ENCODE results near the gene CEP57.
"Not testable (repeated sequence)": the region's sequence is repeated elsewhere in the genome, so short reads cannot be mapped to it uniquely, and the experiment has no call there.

The CEP57 gene

DNA sequence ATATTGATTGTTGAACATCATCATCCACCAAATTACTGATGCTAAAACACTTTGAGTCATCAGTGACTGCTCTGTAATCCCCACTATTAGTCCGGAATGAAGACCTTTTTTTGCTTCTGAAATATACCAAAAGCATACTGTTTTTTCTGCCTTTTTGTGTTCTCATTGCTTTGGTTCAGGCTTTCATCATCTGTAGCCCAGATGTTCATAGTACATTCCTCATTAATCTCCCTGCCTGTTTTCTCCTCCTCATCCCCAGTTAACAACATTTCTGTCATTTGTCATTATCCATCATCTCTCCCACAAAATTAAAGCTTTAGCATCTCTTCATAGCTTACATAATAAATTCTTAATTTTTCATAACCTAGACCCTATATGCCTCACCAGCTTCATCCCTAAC lies 9.2 kb downstream of the CEP57 start:
- DNase-seq (ENCODE audit: low spot score) = no peak

DNA sequence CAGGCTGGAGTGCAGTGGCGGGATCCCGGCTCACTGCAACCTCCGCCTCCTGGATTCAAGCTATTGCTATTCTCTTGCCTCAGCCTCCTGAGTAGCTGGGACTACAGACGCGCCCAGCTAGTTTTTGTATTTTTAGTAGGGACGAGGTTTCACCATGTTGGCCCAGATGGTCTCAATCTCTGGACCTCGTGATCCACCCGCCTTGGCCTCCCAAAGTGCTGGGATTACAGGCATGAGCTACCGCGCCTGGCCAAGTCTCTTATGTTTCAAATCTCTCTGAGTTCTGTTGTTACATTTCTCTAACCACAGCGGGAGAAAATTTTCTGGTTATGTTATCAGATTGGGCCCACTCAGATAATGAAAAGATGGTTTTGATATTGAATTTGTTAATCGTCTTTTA lies 10.1 kb downstream of the CEP57 start:
- DNase-seq (ENCODE audit: low spot score) = no peak

DNA sequence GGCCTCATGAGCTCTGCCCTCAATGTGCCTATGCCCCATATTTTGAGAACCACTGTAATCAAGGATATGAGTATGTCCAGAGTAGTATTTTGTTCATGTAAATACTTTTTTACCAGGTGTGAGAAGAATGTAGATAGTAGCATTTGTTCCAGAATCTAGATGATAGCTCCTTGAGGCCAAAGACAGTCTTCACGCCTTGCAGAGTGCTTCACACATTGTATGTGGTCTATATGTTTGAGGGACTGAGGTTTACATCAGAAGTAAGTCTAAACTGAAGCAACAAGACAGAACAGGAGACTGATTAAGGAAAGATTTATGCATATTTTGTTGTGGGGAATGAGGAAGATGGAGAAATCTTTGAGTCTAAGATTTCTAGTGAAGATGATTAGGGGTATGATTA lies 12.5 kb downstream of the CEP57 start:
- no peak for DNase-seq (ENCODE audit: low spot score)

DNA sequence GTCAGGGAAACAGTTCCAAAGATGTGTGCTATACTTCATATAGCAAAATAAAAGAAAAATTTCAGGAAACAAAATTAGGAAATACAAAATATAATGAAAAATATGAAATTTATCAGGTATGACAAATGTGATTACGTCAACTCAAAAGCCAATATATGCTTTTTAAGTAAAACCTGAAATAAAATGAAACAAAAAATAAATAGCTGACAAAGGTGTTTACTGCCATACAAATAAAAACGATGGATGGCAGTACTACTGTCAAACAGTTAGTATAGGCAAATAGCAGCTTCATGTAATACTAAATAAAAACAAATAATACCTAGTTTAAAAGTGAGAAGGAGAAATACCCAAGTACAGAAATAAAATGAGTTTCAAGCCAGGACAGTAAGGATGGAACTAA lies 13.7 kb downstream of the CEP57 start:
- no peak for DNase-seq (ENCODE audit: low spot score)

DNA sequence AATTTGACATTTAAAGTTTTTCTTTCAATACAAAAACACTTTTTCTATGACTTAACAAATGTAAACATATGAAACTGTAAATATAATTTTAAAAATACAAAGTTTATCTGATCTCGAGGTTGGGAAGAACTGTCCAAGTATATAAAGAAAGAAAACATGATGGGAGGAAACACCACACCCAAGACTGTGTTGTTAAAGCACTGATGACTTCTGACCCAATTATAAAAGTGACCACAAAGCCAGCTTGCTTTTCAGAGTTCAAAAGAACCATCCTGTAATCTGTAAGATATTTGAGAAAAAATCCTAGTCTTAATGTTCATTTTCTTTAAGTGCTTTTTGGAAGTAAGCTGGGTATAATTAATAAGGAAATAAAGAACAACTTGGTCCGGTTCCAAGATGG lies 15.6 kb downstream of the CEP57 start:
- no peak for DNase-seq (ENCODE audit: low spot score)

DNA sequence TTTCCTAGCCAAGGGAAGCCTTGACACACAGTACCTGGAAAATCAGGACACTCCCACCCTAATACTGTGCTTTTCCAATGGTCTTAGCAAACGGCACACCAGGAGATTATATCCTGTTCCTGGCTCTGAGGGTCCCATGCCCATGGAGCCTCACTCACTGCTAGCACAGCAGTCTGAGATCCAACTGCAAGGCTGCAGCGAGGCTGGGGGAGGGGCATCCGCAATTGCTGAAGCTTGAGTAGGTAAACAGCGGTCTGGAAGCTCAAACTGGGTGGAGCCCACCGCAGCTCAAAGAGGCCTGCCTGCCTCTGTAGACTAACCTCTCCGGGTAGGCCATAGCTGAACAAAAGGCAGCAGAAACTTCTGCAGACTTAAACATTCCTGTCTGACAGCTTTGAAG lies 16.2 kb downstream of the CEP57 start:
- not testable (repeated sequence) for DNase-seq (ENCODE audit: low spot score)

DNA sequence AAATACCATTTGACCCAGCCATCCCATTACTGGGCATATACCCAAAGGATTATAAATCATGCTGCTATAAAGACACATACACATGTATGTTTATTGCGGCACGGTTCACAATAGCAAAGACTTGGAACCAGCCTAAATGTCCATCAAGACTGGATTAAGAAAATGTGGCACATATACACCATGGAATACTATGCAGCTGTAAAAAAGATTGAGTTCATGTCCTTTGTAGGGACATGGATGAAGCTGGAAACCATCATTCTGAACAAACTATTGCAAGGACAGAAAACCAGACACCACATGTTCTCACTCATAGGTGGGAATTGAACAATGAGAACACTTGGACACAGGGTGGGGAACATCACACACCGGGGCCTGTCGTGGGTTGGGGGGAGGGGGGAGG lies 20.8 kb downstream of the CEP57 start:
- not testable (repeated sequence) for DNase-seq (ENCODE audit: low spot score)

DNA sequence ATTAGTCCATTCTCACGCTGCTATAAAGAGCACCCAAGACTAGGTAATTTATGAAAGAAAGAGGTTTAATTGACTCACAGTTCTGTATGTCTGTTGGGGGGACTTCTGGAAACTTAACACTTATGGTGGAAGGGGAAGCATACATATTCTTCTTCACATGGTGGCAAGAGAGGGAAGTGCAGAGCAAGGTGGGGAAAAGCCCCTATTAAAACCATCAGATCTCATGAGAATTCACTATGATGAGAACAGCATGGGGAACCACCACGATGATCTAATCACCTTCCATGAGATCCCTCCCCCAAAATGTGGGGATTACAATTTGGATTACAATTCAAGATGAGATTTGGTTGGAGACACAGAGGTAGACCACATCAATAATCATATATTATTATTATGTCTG lies 25.7 kb downstream of the CEP57 start:
- DNase-seq (ENCODE audit: low spot score) = no peak

DNA sequence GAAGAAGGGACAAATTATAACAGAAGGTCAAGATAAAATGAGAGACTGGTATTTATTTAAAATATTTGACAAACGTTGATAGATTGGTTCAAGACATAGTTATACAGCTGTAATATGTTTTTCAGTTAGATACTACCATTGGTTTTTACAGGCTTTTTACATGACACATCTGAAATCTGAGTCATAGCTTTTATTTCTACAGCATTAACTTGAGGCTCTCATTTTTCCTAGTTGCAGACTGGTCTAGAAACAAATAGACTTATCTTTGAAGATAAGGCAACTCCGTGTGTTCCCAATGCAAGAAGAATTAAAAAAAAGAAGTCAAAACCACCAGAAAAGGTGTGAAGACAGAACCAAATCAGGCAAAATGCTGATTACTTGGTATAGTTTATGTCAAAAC lies 31.3 kb downstream of the CEP57 start:
- no peak for DNase-seq (ENCODE audit: low spot score)

DNA sequence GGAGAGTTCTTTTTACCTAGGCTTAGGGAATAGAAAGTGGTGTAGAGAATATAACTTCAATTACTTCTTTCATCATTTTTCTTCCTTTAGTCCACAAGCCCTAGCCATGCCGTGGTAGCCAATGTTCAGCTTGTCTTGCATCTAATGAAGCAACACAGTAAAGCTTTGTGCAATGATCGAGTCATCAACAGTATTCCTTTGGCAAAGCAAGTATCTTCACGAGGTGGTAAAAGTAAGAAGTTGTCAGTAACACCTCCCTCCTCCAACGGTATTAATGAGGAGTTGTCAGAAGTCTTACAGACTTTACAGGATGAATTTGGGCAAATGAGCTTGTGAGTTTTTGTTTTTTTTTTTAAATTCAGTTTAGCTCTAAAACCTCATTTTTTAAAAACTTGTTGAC lies 37.4 kb downstream of the CEP57 start:
- DNase-seq (ENCODE audit: low spot score) = no peak

DNA sequence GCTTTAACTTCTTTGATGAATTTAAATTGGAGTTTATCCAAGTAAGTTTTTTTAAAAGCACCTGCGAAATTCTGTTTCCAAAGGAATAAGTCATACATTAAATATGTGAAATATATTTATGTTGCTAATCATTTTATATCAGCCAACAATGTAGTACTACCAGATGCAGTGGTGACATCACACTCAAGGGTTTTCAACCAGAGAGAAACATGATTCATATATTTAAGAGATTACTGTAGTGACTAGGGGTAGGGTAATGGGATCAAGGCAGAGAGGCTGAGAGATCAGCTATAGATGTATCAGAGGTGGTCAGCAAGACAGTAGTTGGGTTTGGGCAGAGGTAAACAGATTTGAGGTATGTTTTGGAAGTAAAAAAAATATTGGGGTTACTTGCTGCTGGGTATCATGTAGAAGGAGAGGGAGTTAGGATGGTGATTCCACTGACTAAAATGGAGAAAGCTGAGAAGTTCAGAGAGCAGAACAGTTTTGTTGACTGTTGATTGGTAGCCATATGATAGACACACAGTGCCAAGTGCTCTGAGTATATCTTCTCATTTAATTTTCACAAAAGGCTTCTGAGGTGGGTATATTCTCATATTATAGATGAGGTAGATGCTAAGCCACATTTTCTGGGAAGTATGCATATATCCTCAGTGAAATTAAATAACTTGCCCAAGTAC lies 39.4 kb downstream of the CEP57 start:
- DNase-seq (ENCODE audit: low spot score) = no peak

DNA sequence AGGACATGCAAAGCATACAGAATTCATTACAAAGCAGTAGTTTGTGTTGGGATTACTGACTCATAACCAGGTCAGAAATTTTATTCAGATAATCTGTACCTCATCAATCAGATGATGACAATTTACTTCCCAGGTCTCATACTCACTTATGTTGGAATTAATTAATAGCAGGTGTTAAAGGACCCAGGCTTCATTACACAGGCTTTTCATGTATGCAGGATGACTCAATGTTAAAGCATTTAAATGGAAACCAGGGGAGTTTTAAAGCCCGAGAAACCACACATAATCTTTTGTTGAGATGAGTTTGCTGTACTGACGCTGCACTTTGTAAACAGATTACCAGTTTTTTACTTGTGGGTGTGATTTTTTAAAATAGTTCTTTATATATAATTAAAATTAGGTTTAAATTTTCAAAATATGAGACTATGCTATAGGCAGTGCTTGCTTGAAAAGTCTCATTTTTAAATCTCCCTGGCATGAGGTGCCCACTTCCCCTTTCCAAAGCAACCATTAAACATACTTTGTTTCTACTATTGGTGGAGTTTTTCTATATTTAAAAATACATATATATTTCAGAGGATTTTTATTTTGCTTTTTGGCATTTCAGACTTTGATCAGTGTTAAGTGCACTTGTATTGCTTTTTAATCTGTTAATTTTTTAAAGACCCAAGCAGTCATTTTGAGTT lies 41.0 kb downstream of the CEP57 start:
- no peak for DNase-seq (ENCODE audit: low spot score)

DNA sequence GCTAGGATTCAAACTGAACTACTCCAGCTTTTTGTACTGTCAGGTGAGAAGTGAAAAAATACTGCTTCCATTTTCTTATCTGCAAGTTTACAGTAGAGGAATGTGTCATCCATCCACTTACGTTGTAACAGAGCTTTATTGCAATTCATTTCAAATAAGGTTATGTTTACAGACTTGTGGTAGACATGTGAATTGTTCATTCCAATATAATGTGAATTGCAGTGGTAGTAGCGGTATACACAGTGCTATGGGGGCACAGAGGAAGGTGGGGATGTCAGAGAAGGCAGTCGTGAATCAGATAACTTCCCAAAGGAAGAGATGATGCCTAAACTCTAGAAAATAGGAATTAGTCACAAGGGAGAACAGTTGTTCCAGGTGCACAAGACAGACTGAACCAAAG lies 42.5 kb downstream of the CEP57 start:
- no peak for DNase-seq (ENCODE audit: low spot score)

DNA sequence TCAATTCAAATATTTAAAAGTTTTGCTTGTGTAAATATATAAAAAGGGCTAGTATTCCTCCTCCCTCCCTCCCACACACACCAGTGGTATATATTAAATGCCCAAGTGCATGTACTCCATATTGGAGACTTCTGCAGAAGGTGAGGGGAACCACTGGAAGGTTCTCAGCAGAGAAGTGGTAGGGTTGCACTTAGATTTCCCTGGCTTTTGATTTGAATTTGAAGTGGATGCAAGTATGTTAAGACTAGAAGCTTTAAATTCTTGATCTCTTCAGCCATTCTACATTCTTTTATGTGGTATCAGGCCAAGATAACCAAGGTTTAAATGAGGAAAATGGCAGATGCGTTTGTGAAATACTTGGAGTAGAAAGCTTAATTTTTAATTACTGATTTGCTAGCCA lies 43.1 kb downstream of the CEP57 start:
- DNase-seq (ENCODE audit: low spot score) = no peak

DNA sequence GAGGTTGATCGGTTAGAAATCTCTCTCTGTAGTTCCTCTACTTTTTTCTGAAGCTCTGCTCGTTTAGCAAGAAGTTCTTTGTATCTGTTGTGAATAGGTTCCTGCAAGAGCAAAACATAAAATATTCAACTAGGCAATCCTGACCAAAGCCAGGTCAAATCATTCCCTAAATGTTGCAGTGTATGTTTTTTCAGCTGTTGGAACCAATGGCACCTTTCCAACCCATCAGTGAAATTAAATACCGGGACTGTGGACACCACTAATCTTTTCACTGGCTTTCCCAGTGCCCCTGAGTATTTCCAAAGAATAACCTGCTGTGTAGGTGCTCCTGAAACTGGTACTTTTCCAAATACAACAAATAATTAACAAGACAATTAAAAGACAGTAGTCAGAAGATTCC lies 45.1 kb downstream of the CEP57 start:
- DNase-seq (ENCODE audit: low spot score) = no peak

DNA sequence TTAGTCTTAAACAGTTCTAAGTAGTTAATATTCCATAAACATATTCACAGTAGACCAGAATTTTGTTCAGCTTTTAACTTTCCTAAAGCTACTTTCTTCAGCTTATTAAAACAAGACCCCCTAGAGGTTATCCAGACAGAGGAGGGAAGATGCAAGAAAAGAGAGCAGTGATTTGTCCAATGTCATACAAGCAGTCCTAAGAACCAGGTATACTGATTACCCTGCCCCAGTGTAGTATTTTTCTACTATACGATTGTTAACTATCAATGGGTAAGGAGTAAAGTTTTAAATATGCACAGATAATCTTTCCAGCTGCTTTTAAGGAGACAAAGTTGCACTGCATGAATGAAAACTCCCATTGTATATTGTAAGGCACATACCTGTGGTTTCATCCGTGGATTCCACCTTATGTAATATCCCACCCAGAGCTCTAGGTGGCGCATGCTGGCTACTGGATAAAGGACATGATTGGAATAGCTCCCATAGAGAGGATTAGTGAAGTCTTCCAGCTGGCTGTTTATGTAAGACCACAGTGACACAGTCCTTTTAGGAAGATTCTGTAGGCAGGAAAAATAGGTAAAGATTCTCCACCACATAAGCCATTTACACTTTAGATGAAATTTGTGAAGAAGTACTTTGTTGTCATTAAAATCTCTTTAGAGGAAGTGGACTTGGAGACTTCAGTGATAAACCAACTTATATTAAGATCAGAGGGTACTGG lies 45.6 kb downstream of the CEP57 start:
- peak; percentile 68 for DNase-seq (ENCODE audit: low spot score)

DNA sequence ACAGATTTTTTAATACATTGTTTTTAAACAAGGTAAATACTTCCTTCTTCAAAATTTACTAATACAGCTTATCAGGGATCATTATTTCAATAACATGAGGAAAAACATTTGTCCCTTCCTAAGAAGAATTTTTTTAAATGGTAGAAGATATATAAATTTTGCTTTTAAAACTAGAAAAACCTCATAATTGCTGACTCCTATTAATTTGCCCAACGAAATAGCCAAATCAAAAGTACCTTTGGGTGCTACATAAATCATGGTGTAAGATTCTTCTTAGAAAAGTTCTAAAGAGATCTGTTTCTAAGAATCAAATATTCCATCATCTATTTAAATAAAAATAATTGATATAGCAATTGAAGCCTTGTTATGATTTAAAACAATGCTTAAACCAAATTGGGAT lies 54.9 kb downstream of the CEP57 start:
- DNase-seq (ENCODE audit: low spot score) = no peak

DNA sequence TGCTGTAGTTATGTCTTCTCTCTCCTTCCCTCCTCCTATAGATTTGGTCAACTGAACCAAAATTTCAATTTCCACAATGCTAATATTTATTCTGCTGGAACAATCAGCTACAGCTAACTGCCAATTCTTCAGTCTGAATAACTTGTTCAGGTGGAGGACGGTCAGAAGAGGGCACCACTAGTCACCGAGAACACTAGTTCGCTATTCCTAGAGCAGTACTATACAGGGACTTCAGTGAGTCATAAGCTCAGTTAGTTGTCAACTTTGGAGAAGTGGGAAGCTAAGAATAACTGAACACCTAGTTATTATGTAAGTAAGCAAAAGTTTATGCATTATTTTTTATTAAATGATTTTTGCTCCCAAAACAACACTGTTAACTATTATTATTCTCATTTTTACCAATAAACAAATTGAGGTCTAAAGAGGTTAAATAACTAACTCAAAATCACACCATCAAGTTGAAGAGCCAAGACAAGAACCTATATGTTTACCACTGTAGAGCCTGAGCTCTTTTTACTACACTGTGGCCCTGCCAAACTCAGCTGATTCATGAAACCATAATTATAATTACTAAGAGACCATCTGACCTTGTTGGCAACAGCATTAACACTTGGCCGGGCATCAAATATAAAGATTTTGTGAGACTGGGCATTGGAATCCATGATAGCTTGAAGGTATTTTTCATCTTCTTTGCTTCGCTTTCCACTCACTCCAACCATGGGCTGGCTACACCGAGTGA lies 59.0 kb downstream of the CEP57 start:
- DNase-seq (ENCODE audit: low spot score) = peak; percentile 16

DNA sequence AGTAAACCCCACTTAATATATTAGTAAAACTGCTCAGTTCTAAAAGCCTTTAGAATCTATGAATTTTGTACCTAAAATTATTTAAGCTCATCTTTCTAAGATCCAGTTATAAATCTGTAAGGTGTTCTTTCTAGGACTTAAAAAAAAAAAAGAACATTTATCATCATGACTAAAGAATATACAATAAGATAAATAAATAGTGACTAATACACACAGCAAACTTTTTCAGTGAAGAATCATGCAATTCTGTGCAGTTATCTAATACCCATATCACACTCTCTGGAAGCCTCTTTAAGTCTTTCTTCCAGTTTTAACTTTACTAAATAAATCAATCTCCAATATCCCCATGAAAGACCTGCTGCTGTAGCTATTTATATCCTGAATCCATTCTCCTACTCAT lies 59.8 kb downstream of the CEP57 start:
- DNase-seq (ENCODE audit: low spot score) = no peak

DNA sequence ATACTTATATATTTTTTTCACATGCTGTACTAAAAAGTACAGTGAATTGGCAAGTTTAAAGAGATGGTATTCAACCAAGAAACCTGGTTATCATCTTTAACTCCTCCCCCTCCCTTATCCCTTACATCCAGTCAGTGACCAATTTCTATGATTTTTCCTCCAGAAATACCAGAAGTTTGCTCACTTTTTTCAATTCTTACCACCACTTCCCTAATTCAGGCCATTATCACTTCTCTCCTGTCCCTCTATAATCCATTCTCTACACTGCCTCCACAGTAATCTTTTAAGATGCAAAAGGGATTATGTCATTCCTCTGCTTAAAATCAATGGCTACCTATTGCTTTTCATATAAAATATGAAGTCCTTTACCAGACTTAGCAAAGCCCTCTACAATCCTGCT lies 62.8 kb downstream of the CEP57 start:
- no peak for DNase-seq (ENCODE audit: low spot score)

DNA sequence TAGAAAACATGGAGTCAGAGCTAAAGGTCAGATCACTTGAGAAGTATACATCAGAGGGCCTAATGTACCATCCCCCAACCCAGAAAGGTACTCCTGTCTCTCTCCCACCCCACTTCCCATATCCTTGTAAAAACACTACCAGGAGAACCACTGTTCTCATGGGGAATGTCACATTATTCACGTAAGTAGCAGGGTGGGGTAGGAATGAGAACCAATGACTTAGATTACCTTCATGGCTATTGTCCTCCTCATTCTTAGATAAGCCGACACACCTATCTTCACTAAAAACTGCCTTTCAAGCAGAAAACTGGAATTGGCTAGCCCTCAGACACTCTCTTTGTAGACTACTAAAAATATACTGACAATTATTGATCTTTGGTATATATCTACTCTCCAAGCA lies 63.6 kb downstream of the CEP57 start:
- DNase-seq (ENCODE audit: low spot score) = no peak

DNA sequence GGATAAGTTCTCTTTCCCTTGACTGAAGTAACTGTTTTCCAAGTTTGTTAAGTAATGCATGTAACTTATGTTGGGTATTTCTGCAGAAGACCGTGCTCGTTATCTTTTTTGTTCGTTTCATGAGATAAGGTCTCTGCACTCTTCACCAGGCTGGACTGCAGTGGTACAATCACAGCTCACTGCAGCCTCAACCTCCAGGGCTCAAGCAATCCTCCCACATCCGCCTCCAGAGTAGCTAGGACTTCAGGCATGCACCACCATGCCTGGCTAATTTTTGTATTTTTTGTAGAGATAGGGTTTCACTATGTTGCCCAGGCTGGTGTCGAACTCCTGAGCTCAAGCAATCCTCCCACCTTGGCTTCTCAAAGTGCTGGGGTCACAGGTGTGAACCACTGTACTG lies 64.1 kb downstream of the CEP57 start:
- not testable (repeated sequence) for DNase-seq (ENCODE audit: low spot score)

DNA sequence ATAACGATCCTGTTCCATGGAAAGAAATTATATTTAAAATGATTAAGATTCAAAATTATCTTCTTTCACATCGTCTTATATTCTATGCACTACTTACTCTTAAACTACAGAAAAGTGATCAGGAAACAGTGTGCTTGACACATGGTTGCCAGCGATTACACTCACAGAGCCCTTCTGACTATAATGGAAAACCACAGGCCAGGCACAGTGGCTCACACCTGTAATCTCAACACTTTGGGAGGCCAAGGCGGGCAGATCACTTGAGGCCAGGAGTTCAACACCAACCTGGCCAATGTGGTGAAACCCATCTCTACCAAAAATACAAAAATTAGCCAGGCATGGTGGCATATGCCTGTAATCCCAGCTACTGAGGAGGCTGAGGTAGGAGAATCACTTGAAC lies 69.7 kb downstream of the CEP57 start:
- DNase-seq (ENCODE audit: low spot score) = not testable (repeated sequence)

All from CD4-positive, alpha-beta T cell treated with Interleukin-15 for 4 hours (primary cell).